ENCODE results near the gene TUBGCP6.

Gene TUBGCP6

DNA sequence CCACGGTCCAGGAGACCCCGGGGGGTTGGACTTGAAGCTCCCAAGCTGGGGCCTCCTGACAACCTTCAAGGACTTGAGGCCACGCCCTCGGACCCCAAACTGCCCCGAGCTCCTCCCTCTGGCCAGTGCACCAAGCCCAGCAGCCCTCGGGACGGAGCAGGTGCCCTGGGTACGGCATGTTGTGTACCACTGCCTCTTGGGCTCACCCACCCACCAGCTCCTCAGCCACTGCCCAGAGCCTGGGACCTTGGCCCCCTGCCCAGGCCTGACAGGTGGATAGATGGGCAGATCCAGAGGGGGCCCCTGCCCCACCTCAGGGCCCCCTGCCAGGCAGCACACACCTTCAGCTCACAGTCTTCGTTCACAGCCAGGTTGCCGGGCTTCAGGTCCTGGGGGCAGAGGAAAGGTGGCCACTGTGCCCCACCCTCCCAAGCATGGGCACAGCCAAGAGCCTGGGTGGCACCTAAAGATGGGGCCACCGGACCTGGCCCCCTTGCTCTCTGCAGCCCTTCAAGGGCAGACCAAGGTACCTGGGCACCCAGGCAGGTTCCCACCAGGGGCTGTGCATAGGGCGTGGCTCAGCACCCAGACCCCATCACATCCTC lies 11.5 kb upstream of the TUBGCP6 start:
- no peak overlapping the region for H3K4me2 ChIP-seq (ENCODE audit: low read depth, low read length, poor library complexity, severe bottlenecking)
- no peaks in the 10 kb centered on the region for H3K9me3 ChIP-seq (ENCODE audit: insufficient read depth, low read depth, low read length)
- no peaks in the 10 kb centered on the region for H3K27me3 ChIP-seq (ENCODE audit: insufficient read depth, low read length, poor library complexity, severe bottlenecking)
- no peak overlapping the region for H3K4me3 ChIP-seq (ENCODE audit: low read length, poor library complexity, severe bottlenecking)
- H2AFZ ChIP-seq (ENCODE audit: low read length) = no peak overlapping the region
- H3K36me3 ChIP-seq (ENCODE audit: insufficient read depth, low read length) = no peaks in the 10 kb centered on the region
- TF ChIP-seq, protein P1, sequence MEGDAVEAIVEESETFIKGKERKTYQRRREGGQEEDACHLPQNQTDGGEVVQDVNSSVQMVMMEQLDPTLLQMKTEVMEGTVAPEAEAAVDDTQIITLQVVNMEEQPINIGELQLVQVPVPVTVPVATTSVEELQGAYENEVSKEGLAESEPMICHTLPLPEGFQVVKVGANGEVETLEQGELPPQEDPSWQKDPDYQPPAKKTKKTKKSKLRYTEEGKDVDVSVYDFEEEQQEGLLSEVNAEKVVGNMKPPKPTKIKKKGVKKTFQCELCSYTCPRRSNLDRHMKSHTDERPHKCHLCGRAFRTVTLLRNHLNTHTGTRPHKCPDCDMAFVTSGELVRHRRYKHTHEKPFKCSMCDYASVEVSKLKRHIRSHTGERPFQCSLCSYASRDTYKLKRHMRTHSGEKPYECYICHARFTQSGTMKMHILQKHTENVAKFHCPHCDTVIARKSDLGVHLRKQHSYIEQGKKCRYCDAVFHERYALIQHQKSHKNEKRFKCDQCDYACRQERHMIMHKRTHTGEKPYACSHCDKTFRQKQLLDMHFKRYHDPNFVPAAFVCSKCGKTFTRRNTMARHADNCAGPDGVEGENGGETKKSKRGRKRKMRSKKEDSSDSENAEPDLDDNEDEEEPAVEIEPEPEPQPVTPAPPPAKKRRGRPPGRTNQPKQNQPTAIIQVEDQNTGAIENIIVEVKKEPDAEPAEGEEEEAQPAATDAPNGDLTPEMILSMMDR (conservative IDR thresholded peaks at IDR 0.05; ENCODE audit: low read length) = no peak
- no peak for TF ChIP-seq EZH2phosphoT487 (IDR thresholded peaks at IDR 0.05; ENCODE audit: borderline replicate concordance)
- no peaks in the 10 kb centered on the region for H3K79me2 ChIP-seq (ENCODE audit: insufficient read depth, low read length)
- H3F3A ChIP-seq (ENCODE audit: low read depth) = no peaks in the 10 kb centered on the region
- peaks cover 3% of the 10 kb centered on the region for H3K4me1 ChIP-seq (ENCODE audit: insufficient read depth, low read length, poor library complexity, severe bottlenecking)
- no peak overlapping the region for H3K9ac ChIP-seq (ENCODE audit: low read depth, low read length, poor library complexity, severe bottlenecking)
- no peaks in the 10 kb centered on the region for H3K9me2 ChIP-seq (replicated peaks; ENCODE audit: low read depth, low read length)
- H4K20me1 ChIP-seq (ENCODE audit: insufficient read depth, low read length, poor library complexity, severe bottlenecking) = no peaks in the 10 kb centered on the region

DNA sequence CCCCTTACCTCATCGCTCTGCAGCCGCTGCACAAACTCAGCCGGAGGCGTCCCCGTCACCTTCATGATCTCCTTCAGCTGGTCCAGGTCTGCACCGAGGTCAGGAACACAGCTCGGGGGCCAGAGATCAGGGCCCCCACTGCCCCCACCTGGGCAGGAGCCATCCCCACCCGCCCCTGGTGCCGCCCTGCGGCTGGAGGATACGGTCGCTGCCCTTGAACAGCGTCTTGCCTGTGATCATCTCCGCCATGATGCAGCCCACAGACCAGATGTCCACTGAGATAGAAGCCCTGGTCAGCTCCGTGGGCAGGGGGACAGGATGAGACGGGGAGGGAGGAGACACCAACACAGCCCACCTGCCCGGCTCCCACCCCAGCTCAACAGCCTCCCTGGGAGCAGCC lies 10.8 kb upstream of the TUBGCP6 start:
- Histone ChIP-seq H3K4me1 (ENCODE audit: insufficient read depth, low read length, poor library complexity, severe bottlenecking) (peaks cover 4% of the 10 kb centered on the region), H3K9me2 (replicated peaks; ENCODE audit: low read depth, low read length) (no peaks in the 10 kb centered on the region), H3K79me2 (ENCODE audit: insufficient read depth, low read length) (no peaks in the 10 kb centered on the region), H3K9ac (ENCODE audit: low read depth, low read length, poor library complexity, severe bottlenecking) (no peak overlapping the region), H2AFZ (ENCODE audit: low read length) (no peak overlapping the region), H3K4me3 (ENCODE audit: low read length, poor library complexity, severe bottlenecking) (no peak overlapping the region), H3K36me3 (ENCODE audit: insufficient read depth, low read length) (no peaks in the 10 kb centered on the region), H4K20me1 (ENCODE audit: insufficient read depth, low read length, poor library complexity, severe bottlenecking) (peaks cover 3% of the 10 kb centered on the region), H3K4me2 (ENCODE audit: low read depth, low read length, poor library complexity, severe bottlenecking) (no peak overlapping the region), H3K27me3 (ENCODE audit: insufficient read depth, low read length, poor library complexity, severe bottlenecking) (no peaks in the 10 kb centered on the region), H3K9me3 (ENCODE audit: insufficient read depth, low read depth, low read length) (no peaks in the 10 kb centered on the region), H3F3A (ENCODE audit: low read depth) (no peaks in the 10 kb centered on the region)
- TF ChIP-seq, protein P1 (conservative IDR thresholded peaks at IDR 0.05; ENCODE audit: low read length) = no peak
- no peak for TF ChIP-seq EZH2phosphoT487 (IDR thresholded peaks at IDR 0.05; ENCODE audit: borderline replicate concordance)

DNA sequence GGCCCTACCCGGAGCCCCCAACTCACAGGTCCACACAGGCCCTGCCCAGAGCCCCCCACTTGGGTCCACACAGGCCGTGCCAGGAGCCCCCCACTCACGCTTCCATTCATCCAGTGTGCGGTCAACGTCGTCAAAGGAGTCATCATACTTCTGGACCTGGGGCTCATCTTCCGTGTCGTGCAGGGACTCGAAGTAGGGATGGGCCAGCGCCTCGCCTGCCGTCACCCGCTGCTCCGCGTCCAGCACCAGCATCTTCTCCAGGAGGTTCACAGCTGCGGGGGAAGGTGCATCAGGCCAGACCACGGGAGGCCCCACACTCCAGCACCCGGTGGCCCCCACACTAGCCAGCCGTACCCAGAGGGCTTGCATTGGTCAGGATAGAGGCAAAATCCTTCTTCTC lies 10.3 kb upstream of the TUBGCP6 start:
- Histone ChIP-seq H3K9me3 (ENCODE audit: insufficient read depth, low read depth, low read length) (no peaks in the 10 kb centered on the region), H3K4me2 (ENCODE audit: low read depth, low read length, poor library complexity, severe bottlenecking) (no peak overlapping the region), H3K4me1 (ENCODE audit: insufficient read depth, low read length, poor library complexity, severe bottlenecking) (peaks cover 9% of the 10 kb centered on the region), H3K4me3 (ENCODE audit: low read length, poor library complexity, severe bottlenecking) (no peak overlapping the region), H3F3A (ENCODE audit: low read depth) (no peaks in the 10 kb centered on the region), H2AFZ (ENCODE audit: low read length) (no peak overlapping the region), H3K79me2 (ENCODE audit: insufficient read depth, low read length) (peaks cover 4% of the 10 kb centered on the region; the same call in 1 of the 2 replicates), H3K36me3 (ENCODE audit: insufficient read depth, low read length) (no peaks in the 10 kb centered on the region), H3K9me2 (replicated peaks; ENCODE audit: low read depth, low read length) (no peaks in the 10 kb centered on the region), H4K20me1 (ENCODE audit: insufficient read depth, low read length, poor library complexity, severe bottlenecking) (peaks cover 8% of the 10 kb centered on the region), H3K27me3 (ENCODE audit: insufficient read depth, low read length, poor library complexity, severe bottlenecking) (no peaks in the 10 kb centered on the region), H3K9ac (ENCODE audit: low read depth, low read length, poor library complexity, severe bottlenecking) (no peak overlapping the region)
- no peak for TF ChIP-seq EZH2phosphoT487 (IDR thresholded peaks at IDR 0.05; ENCODE audit: borderline replicate concordance)
- TF ChIP-seq, protein P1 (conservative IDR thresholded peaks at IDR 0.05; ENCODE audit: low read length) = no peak
